ENCODE results near the gene EPHA2.

EPHA2 gene

GRCh38 chr1:16095447-16095846 is 60.4 kb downstream of the EPHA2 start:
- no peak overlapping the region for H2AFZ ChIP-seq (ENCODE audit: low read depth, low read length, severe bottlenecking)
- TF ChIP-seq CTCF (IDR thresholded peaks at IDR 0.05; ENCODE audit: insufficient read depth, low read length, poor library complexity, severe bottlenecking) (no peak), EZH2phosphoT487 (conservative IDR thresholded peaks at IDR 0.05; ENCODE audit: low read length) (no peak)
- no peak overlapping the region for H3K27ac ChIP-seq (ENCODE audit: low read depth, low read length)

GRCh38 chr1:16094453-16095158 is 61.3 kb downstream of the EPHA2 start:
- no peaks in the 10 kb centered on the region for H3F3A ChIP-seq (ENCODE audit: insufficient read depth)
- no peak overlapping the region for H2AFZ ChIP-seq (ENCODE audit: low read depth, low read length, severe bottlenecking)
- no peak overlapping the region for H3K27ac ChIP-seq (ENCODE audit: low read depth, low read length)
- H3K36me3 ChIP-seq (ENCODE audit: low read length), result no peaks in the 10 kb centered on the region
- no peaks in the 10 kb centered on the region for H3K79me2 ChIP-seq (ENCODE audit: insufficient read depth, low read length)
- no peaks in the 10 kb centered on the region for H4K20me1 ChIP-seq (ENCODE audit: low read depth, low read length)
- no peaks in the 10 kb centered on the region for H3K9me3 ChIP-seq (ENCODE audit: insufficient read depth, low read length)
- no peak overlapping the region for H3K9ac ChIP-seq (ENCODE audit: low read length)
- no peaks in the 10 kb centered on the region for H3K9me2 ChIP-seq (replicated peaks; ENCODE audit: insufficient read depth, low read length)
- H3K4me3 ChIP-seq (ENCODE audit: insufficient read depth, low read length, poor library complexity, severe bottlenecking), result no peak overlapping the region
- TF ChIP-seq CTCF (IDR thresholded peaks at IDR 0.05; ENCODE audit: insufficient read depth, low read length, poor library complexity, severe bottlenecking) (no peak), EZH2phosphoT487 (conservative IDR thresholded peaks at IDR 0.05; ENCODE audit: low read length) (no peak)
- H3K4me2 ChIP-seq (ENCODE audit: low read depth, low read length, poor library complexity, severe bottlenecking), result no peak overlapping the region
- H3K27me3 ChIP-seq (ENCODE audit: low read length), result no peaks in the 10 kb centered on the region

More at GRCh38 chr1:16095447-16095846, 60.4 kb downstream of the EPHA2 start:
- H3K27me3 ChIP-seq (ENCODE audit: low read length), result no peaks in the 10 kb centered on the region
- H4K20me1 ChIP-seq (ENCODE audit: low read depth, low read length), result no peaks in the 10 kb centered on the region
- no peaks in the 10 kb centered on the region for H3K9me2 ChIP-seq (replicated peaks; ENCODE audit: insufficient read depth, low read length)
- H3K9me3 ChIP-seq (ENCODE audit: insufficient read depth, low read length), result no peaks in the 10 kb centered on the region
- no peak overlapping the region for H3K9ac ChIP-seq (ENCODE audit: low read length)
- no peak overlapping the region for H3K4me3 ChIP-seq (ENCODE audit: insufficient read depth, low read length, poor library complexity, severe bottlenecking)
- no peaks in the 10 kb centered on the region for H3K36me3 ChIP-seq (ENCODE audit: low read length)
- H3F3A ChIP-seq (ENCODE audit: insufficient read depth), result no peaks in the 10 kb centered on the region
- H3K79me2 ChIP-seq (ENCODE audit: insufficient read depth, low read length), result no peaks in the 10 kb centered on the region
- no peak overlapping the region for H3K4me2 ChIP-seq (ENCODE audit: low read depth, low read length, poor library complexity, severe bottlenecking)

GRCh38 chr1:16093611-16094010 is 62.3 kb downstream of the EPHA2 start:
- no peak for TF ChIP-seq EZH2phosphoT487 (conservative IDR thresholded peaks at IDR 0.05; ENCODE audit: low read length)
- TF ChIP-seq CTCF (IDR thresholded peaks at IDR 0.05; ENCODE audit: insufficient read depth, low read length, poor library complexity, severe bottlenecking), result no peak
- Histone ChIP-seq H3K4me3 (ENCODE audit: insufficient read depth, low read length, poor library complexity, severe bottlenecking) (no peak overlapping the region), H3K4me2 (ENCODE audit: low read depth, low read length, poor library complexity, severe bottlenecking) (no peak overlapping the region), H3K9me3 (ENCODE audit: insufficient read depth, low read length) (no peaks in the 10 kb centered on the region), H3K9me2 (replicated peaks; ENCODE audit: insufficient read depth, low read length) (no peaks in the 10 kb centered on the region), H3K9ac (ENCODE audit: low read length) (no peak overlapping the region), H3K79me2 (ENCODE audit: insufficient read depth, low read length) (no peaks in the 10 kb centered on the region), H3K27me3 (ENCODE audit: low read length) (no peaks in the 10 kb centered on the region), H4K20me1 (ENCODE audit: low read depth, low read length) (no peaks in the 10 kb centered on the region), H2AFZ (ENCODE audit: low read depth, low read length, severe bottlenecking) (no peak overlapping the region), H3K27ac (ENCODE audit: low read depth, low read length) (no peak overlapping the region), H3F3A (ENCODE audit: insufficient read depth) (no peaks in the 10 kb centered on the region), H3K36me3 (ENCODE audit: low read length) (no peaks in the 10 kb centered on the region)
